ENCODE measurements around the gene MIER2.

DNA sequence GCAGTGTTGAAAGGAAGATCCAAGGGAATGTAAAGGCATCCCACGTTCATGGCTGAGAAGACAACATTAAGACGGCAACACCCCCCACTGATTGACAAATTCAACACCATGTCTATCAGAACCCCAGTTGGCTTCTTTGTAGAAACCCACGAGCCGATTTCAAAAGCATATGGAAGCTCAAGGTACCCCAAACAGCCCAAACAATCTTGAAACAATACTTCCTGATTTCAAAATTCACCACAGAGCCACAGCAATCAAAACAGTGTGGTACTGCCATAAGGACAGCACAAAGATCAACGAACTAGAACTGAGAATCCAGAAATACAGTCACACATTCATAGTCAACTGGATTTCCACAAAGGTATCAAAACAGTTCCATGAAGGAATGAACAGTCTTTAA lies 6.2 kb downstream of the MIER2 start:
- TF ChIP-seq, protein P1, sequence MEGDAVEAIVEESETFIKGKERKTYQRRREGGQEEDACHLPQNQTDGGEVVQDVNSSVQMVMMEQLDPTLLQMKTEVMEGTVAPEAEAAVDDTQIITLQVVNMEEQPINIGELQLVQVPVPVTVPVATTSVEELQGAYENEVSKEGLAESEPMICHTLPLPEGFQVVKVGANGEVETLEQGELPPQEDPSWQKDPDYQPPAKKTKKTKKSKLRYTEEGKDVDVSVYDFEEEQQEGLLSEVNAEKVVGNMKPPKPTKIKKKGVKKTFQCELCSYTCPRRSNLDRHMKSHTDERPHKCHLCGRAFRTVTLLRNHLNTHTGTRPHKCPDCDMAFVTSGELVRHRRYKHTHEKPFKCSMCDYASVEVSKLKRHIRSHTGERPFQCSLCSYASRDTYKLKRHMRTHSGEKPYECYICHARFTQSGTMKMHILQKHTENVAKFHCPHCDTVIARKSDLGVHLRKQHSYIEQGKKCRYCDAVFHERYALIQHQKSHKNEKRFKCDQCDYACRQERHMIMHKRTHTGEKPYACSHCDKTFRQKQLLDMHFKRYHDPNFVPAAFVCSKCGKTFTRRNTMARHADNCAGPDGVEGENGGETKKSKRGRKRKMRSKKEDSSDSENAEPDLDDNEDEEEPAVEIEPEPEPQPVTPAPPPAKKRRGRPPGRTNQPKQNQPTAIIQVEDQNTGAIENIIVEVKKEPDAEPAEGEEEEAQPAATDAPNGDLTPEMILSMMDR (conservative IDR thresholded peaks at IDR 0.05; ENCODE audit: low read depth, low read length) = no peak
- no peak for TF ChIP-seq EZH2 (IDR thresholded peaks at IDR 0.05; ENCODE audit: low read length, unreplicated experiment)
